Activated CD8-positive, alpha-beta T cell treated with anti-CD3 and anti-CD28 coated beads, Interleukin-2, amount 10 ng/mL, durations not matched to agents 7 days and 5 days (primary cell): ENCODE results near the gene RLN3. TPM values are rescaled to one million over a fixed set of nuclear protein-coding genes. Genes with fewer than 3 reads are reported as not detected.
"Not testable (repeated sequence)": the region's sequence is repeated elsewhere in the genome, so short reads cannot be mapped to it uniquely, and the experiment has no call there.

ENCODE experiments used
- ATAC-seq: fragments of 150-1000 bp; cut with Tn5 transposase; one replicate; pipeline ENCODE4 v1.10.0; 2021; ENCODE audit warnings: moderate library complexity
- CTCF ChIA-PET: fragments of 350-600 bp; sonication (Branson Sonifier 250); formaldehyde crosslinking; loops from one replicate; lab custom pipeline; 2021; ENCODE audit warnings: antibody characterized with exemption; lab: Charles Lee
- POLR2A ChIA-PET: fragments of 350-600 bp; sonication (Branson Sonifier 250); formaldehyde crosslinking; loops from one replicate; lab custom pipeline; 2021; ENCODE audit warnings: antibody characterized with exemption; lab: Charles Lee
- DNase-seq: peaks from one replicate; pipeline ENCODE4 v3.0.0-alpha.2; 2020
- H3K27ac Mint-ChIP-seq: one replicate; pipeline ENCODE4 v1.8.0; 2021; ENCODE audit warnings: mild to moderate bottlenecking, mixed read lengths
- H3K27me3 Mint-ChIP-seq: one replicate; pipeline ENCODE4 v1.8.0; 2021; ENCODE audit warnings: low read depth, mixed read lengths
- H3K36me3 Mint-ChIP-seq: one replicate; pipeline ENCODE4 v1.8.0; 2021; ENCODE audit warnings: low read depth, mixed read lengths
- H3K4me1 Mint-ChIP-seq: one replicate; pipeline ENCODE4 v1.8.0; 2021; ENCODE audit warnings: low read depth, mixed read lengths
- H3K4me3 Mint-ChIP-seq: one replicate; pipeline ENCODE4 v1.8.0; 2021; ENCODE audit warnings: mild to moderate bottlenecking, mixed read lengths
- H3K9me3 Mint-ChIP-seq: one replicate; pipeline ENCODE4 v1.8.0; 2022; ENCODE audit warnings: mixed read lengths; ENCODE audit not compliant: insufficient read depth
- total RNA-seq, 2 experiments: library from RNA; stranded (reverse); gene quantifications; one replicate each; pipeline ENCODE4 v1.2.3, GENCODE V29; 2021

The RLN3 gene
- total RNA-seq, 2 experiments from 2014 or later = not detected

- Mint-ChIP-seq H3K27me3 (no peaks in the 10 kb centered on the region), H3K9me3 (no peaks in the 10 kb centered on the region), H3K27ac (peak overlapping the region; percentile 97), H3K4me3 (peak overlapping the region; percentile 66), H3K4me1 (peaks cover 56% of the 10 kb centered on the region), H3K36me3 (peaks cover 13% of the 10 kb centered on the region)
- ChIA-PET POLR2A (interaction anchor here (0.7 to 5.9 kb wide), 10 partner anchors 12 to 377 kb away, joined by 3 to 56 read pairs (median 5); partner anchors contain the start of genes DCAF15 and IL27RA), CTCF (interaction anchor here (0.8 to 1.8 kb wide), 4 partner anchors 11 to 123 kb away, joined by 3 to 6 read pairs (median 4); no protein-coding TSS in a partner anchor)
- DNase-seq (no peak), ATAC-seq (no peak)
Measured at GRCh38 chr19:14004619-14005348, 23.2 kb upstream of the RLN3 start.

- Mint-ChIP-seq H3K9me3 (no peaks in the 10 kb centered on the region), H3K4me3 (peak overlapping the region; percentile 88), H3K4me1 (peaks cover 50% of the 10 kb centered on the region), H3K27me3 (no peaks in the 10 kb centered on the region), H3K27ac (peak overlapping the region; percentile 98), H3K36me3 (peaks cover 6% of the 10 kb centered on the region)
- DNase-seq = peak; percentile 93
- peak; percentile 56 for ATAC-seq
- POLR2A ChIA-PET = interaction anchor here (0.7 to 5.9 kb wide), 14 partner anchors 12 to 377 kb away, joined by 3 to 56 read pairs (median 5); partner anchors contain the start of genes DCAF15 and IL27RA
- CTCF ChIA-PET = interaction anchor here (1.0 to 1.6 kb wide), 3 partner anchors 18 to 132 kb away, joined by 3 to 8 read pairs (median 4); partner anchors contain the start of gene IL27RA
Measured at GRCh38 chr19:14005349-14006084, 22.4 kb upstream of the RLN3 start.

GRCh38 chr19:14006085-14006765, 21.7 kb upstream of the RLN3 start, which contains the start of gene RFX1:
Gene RFX1 (minus strand): TSS chr19:14006320. CDS start chr19:13993843, 12,477 bp downstream.
- ATAC-seq = peak; percentile 80
- Mint-ChIP-seq H3K4me3 (peak within 1 kb of the TSS; percentile 88), H3K36me3 (peaks cover 3% of the 10 kb centered on the region), H3K27ac (peak within 1 kb of the TSS; percentile 98), H3K4me1 (peaks cover 43% of the 10 kb centered on the region), H3K9me3 (no peaks in the 10 kb centered on the region), H3K27me3 (no peaks in the 10 kb centered on the region)
- ChIA-PET POLR2A (interaction anchor here (0.6 to 5.9 kb wide), 11 partner anchors 14 to 126 kb away, joined by 3 to 56 read pairs (median 5); partner anchors contain the start of genes DCAF15 and IL27RA), CTCF (interaction anchor here (1.0 to 2.6 kb wide), 5 partner anchors 19 to 131 kb away, joined by 3 to 11 read pairs (median 4); partner anchors contain the start of gene IL27RA)
- peak; percentile 100 for DNase-seq

- CTCF ChIA-PET = interaction anchor here (1.0 to 2.6 kb wide), 4 partner anchors 20 to 53 kb away, joined by 3 to 11 read pairs (median 6); partner anchors contain the start of gene IL27RA
- peak overlapping the region; percentile 98 for H3K27ac Mint-ChIP-seq
Measured at GRCh38 chr19:14006766-14007562, 21.0 kb upstream of the RLN3 start.

GRCh38 chr19:14012378-14012915, 15.5 kb upstream of the RLN3 start:
- Mint-ChIP-seq H3K27ac (no peak overlapping the region), H3K36me3 (no peaks in the 10 kb centered on the region), H3K9me3 (no peaks in the 10 kb centered on the region), H3K4me3 (no peak overlapping the region), H3K4me1 (peaks cover 7% of the 10 kb centered on the region), H3K27me3 (peaks cover 5% of the 10 kb centered on the region)
- no peak for DNase-seq
- POLR2A ChIA-PET = no interaction called here
- no peak for ATAC-seq
- CTCF ChIA-PET = no interaction called here

More at GRCh38 chr19:14006766-14007562, 21.0 kb upstream of the RLN3 start:
- H3K4me1 Mint-ChIP-seq = peaks cover 36% of the 10 kb centered on the region
- no peaks in the 10 kb centered on the region for H3K27me3 Mint-ChIP-seq
- ATAC-seq (peak; percentile 17), DNase-seq (no peak)
- H3K36me3 Mint-ChIP-seq = peaks cover 2% of the 10 kb centered on the region
- H3K9me3 Mint-ChIP-seq = no peaks in the 10 kb centered on the region
- POLR2A ChIA-PET = interaction anchor here (0.6 to 5.9 kb wide), 10 partner anchors 14 to 126 kb away, joined by 3 to 56 read pairs (median 6); partner anchors contain the start of genes DCAF15 and IL27RA
- H3K4me3 Mint-ChIP-seq = peak overlapping the region; percentile 88

GRCh38 chr19:14015524-14016035, 12.4 kb upstream of the RLN3 start:
- ChIA-PET CTCF (no interaction called here), POLR2A (no interaction called here)
- Mint-ChIP-seq H3K9me3 (no peaks in the 10 kb centered on the region), H3K36me3 (no peaks in the 10 kb centered on the region), H3K27me3 (peaks cover 5% of the 10 kb centered on the region), H3K4me3 (no peak overlapping the region), H3K27ac (no peak overlapping the region), H3K4me1 (peaks cover 7% of the 10 kb centered on the region)
- DNase-seq = no peak
- ATAC-seq = no peak

GRCh38 chr19:14019100-14019499, 8.8 kb upstream of the RLN3 start:
- Mint-ChIP-seq H3K36me3 (no peaks in the 10 kb centered on the region), H3K27ac (no peak overlapping the region), H3K4me1 (peaks cover 18% of the 10 kb centered on the region), H3K9me3 (no peaks in the 10 kb centered on the region), H3K27me3 (no peaks in the 10 kb centered on the region), H3K4me3 (no peak overlapping the region)
- ChIA-PET CTCF (interaction anchor here (0.6 to 1.8 kb wide), 6 partner anchors 11 to 419 kb away, joined by 3 to 8 read pairs (median 4); partner anchors contain the start of gene IL27RA), POLR2A (interaction anchor here (1.2 to 2.4 kb wide), 2 partner anchors 9 to 12 kb away, joined by 3 to 9 read pairs; partner anchors contain the start of genes IL27RA and RLN3)
- ATAC-seq (no peak), DNase-seq (no peak)

GRCh38 chr19:14019739-14020138, 8.2 kb upstream of the RLN3 start:
- H3K9me3 Mint-ChIP-seq, H3K27me3 Mint-ChIP-seq, H3K4me3 Mint-ChIP-seq, H3K27ac Mint-ChIP-seq, DNase-seq, H3K36me3 Mint-ChIP-seq, ATAC-seq: not testable (repeated sequence)
- peaks cover 18% of the 10 kb centered on the region for H3K4me1 Mint-ChIP-seq
- CTCF ChIA-PET = interaction anchor here (0.6 to 1.8 kb wide), 4 partner anchors 11 to 40 kb away, joined by 3 to 8 read pairs (median 4); no protein-coding TSS in a partner anchor
- POLR2A ChIA-PET = interaction anchor here (1.2 to 2.4 kb wide), 2 partner anchors 8 to 12 kb away, joined by 3 to 9 read pairs; partner anchors contain the start of genes IL27RA and RLN3

- no peaks in the 10 kb centered on the region for H3K36me3 Mint-ChIP-seq
- ATAC-seq (no peak), DNase-seq (no peak)
- POLR2A ChIA-PET = interaction anchor here (0.6 to 1.8 kb wide), 3 partner anchors 10 to 16 kb away, joined by 3 to 13 read pairs (median 3); partner anchors contain the start of gene IL27RA
- peaks cover 16% of the 10 kb centered on the region for H3K4me1 Mint-ChIP-seq
- no peak overlapping the region for H3K27ac Mint-ChIP-seq
- no peak overlapping the region for H3K4me3 Mint-ChIP-seq
- no peaks in the 10 kb centered on the region for H3K9me3 Mint-ChIP-seq
- CTCF ChIA-PET = interaction anchor here (1.2 to 2.1 kb wide), 4 partner anchors 10 to 141 kb away, joined by 4 to 9 read pairs (median 6); partner anchors contain the start of gene IL27RA
- peaks cover under 1% of the 10 kb centered on the region for H3K27me3 Mint-ChIP-seq
Measured at GRCh38 chr19:14021474-14021873, 6.5 kb upstream of the RLN3 start.
